Thymus (tissue), 11 donors: ENCODE measurements around the gene NOS1AP. TPM values are rescaled to one million over a fixed set of nuclear protein-coding genes. Genes with fewer than 3 reads are reported as not detected.

ENCODE experiments used
- DNase-seq, 9 donors: peaks; one replicate each; pipeline ENCODE4 v3.0.0-alpha.2; 2013; ENCODE audit warnings: low spot score in 9 of 9, low read depth in 6 of 9, missing footprints in 1 of 9
- H3K27ac ChIP-seq, 2 donors: one replicate each; pipeline ENCODE4 v1.5.1; 2013; ENCODE audit warnings: control low read depth in 1 of 2, low read depth in 1 of 2, low read length in 1 of 2, mild to moderate bottlenecking in 1 of 2, moderate library complexity in 1 of 2
- H3K27me3 ChIP-seq, 2 donors: one replicate each; pipeline ENCODE4 v1.5.1; 2013; ENCODE audit warnings: low read length in 1 of 2; ENCODE audit not compliant: control insufficient read depth in 2 of 2, insufficient read depth in 1 of 2
- H3K36me3 ChIP-seq, 2 donors: one replicate each; pipeline ENCODE4 v1.5.1; 2013; ENCODE audit warnings: low read length in 1 of 2, mild to moderate bottlenecking in 1 of 2, moderate library complexity in 1 of 2; ENCODE audit not compliant: control insufficient read depth in 2 of 2, insufficient read depth in 2 of 2
- H3K4me1 ChIP-seq, 2 donors: one replicate each; pipeline ENCODE4 v1.5.1; 2013; ENCODE audit warnings: low read length in 2 of 2; ENCODE audit not compliant: control insufficient read depth in 2 of 2, insufficient read depth in 2 of 2
- H3K4me3 ChIP-seq, 2 donors: one replicate each; pipeline ENCODE4 v1.5.1; 2013; ENCODE audit warnings: low read length in 2 of 2, control low read depth in 1 of 2, mild to moderate bottlenecking in 1 of 2
- H3K9me3 ChIP-seq, 2 donors: one replicate each; pipeline ENCODE4 v1.5.1; 2013; ENCODE audit warnings: low read length in 1 of 2, mild to moderate bottlenecking in 1 of 2; ENCODE audit not compliant: control insufficient read depth in 2 of 2, insufficient read depth in 1 of 2
- WGBS: extraction: QIAGEN DNeasy Blood & Tissue Kit; methylation state at CpG from one replicate; pipeline ENCODE4 v1.1.7; 2013; 5-methylcytosine and 5-hydroxymethylcytosine counted together
- polyA plus RNA-seq: library from polyadenylated mRNA; stranded (reverse); fragments of 200-250 nt; gene quantifications from one replicate; pipeline ENCODE4 v1.2.3, GENCODE V29; 2013
- total RNA-seq: library from RNA; stranded (reverse); fragments of 120-200 nt; gene quantifications from one replicate; pipeline ENCODE4 v1.2.4, GENCODE V29; 2013
- donor health status: healthy.

The NOS1AP gene
- total and polyA plus RNA-seq, 2 donors, result 0.05 to 0.30 TPM

DNA sequence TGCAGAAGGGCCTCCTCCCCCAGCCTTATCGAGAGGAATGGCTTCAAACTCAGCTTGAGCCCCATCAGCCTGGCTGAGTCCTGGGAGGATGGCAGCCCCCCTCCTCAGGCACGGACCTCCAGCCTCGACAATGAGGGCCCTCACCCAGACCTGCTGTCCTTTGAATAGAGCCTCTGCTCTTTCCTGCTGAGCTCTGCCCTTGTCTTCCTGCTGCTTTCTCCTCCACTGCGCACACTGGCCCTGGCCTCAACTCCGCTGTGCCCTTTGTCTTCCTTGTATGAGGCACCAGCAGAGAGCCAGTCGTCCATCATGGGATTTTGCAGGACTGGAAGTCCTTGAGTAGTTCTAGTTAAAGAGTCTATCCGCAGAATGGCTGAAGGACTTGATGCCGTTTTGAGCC, 314.0 kb downstream of the NOS1AP start:
- 95% methylated on average over 8 of the region's 8 CpGs for WGBS
- no peak overlapping the region for H3K27ac ChIP-seq
- no peaks in the 10 kb centered on the region for H3K36me3 ChIP-seq
- no peak overlapping the region for H3K4me3 ChIP-seq
- no peak for DNase-seq
- H3K27me3 ChIP-seq, result no peaks in the 10 kb centered on the region
- H3K9me3 ChIP-seq, result no peaks in the 10 kb centered on the region
- H3K4me1 ChIP-seq, result no peaks in the 10 kb centered on the region

DNA sequence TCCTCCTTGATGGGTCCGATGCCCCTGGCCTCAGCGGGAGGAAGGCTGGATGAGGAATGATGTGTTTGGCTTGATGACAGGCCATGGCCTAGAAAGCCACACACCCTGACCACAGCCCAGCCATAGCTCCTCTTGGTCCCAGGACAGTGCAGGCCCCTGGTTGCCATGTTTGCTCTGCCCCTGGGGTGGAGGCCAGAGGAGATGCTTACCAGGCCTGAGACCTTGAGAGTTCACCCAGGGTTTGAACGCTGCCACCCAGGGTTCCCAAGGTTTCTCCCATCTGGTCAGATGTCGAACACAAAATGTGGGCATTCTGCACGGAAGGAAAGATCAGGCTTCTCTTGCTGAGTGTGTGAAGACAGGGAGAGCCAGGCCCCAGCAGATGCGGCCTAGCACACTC, 314.6 kb downstream of the NOS1AP start:
- no peak overlapping the region for H3K27ac ChIP-seq
- H3K4me1 ChIP-seq, result peaks cover 0 to 5% of the 10 kb centered on the region in 2 donors
- no peak for DNase-seq
- WGBS, result 97% methylated on average over 6 of the region's 6 CpGs
- H3K36me3 ChIP-seq, result no peaks in the 10 kb centered on the region
- H3K9me3 ChIP-seq, result no peaks in the 10 kb centered on the region
- no peaks in the 10 kb centered on the region for H3K27me3 ChIP-seq
- H3K4me3 ChIP-seq, result no peak overlapping the region

- Histone ChIP-seq H3K36me3 (no peaks in the 10 kb centered on the region), H3K27me3 (no peaks in the 10 kb centered on the region), H3K27ac (no peak overlapping the region), H3K4me3 (no peak overlapping the region), H3K9me3 (no peaks in the 10 kb centered on the region), H3K4me1 (peaks cover 3 to 10% of the 10 kb centered on the region in 2 donors)
- WGBS, result 98% methylated on average over 10 of the region's 10 CpGs
- DNase-seq, result no peak
Measured at GRCh38 chr1:162384601-162385279, 315.2 kb downstream of the NOS1AP start.

- Histone ChIP-seq H3K4me1 (peaks cover 7 to 11% of the 10 kb centered on the region in 2 donors), H3K27ac (no peak overlapping the region), H3K27me3 (no peaks in the 10 kb centered on the region), H3K9me3 (no peaks in the 10 kb centered on the region), H3K4me3 (no peak overlapping the region), H3K36me3 (no peaks in the 10 kb centered on the region)
- whole genome bisulfite sequencing, result 27% methylated on average over 3 of the region's 3 CpGs
- DNase-seq, result no peak
Measured at GRCh38 chr1:162385280-162385623, 315.8 kb downstream of the NOS1AP start.

GRCh38 chr1:162385702-162386101, 316.2 kb downstream of the NOS1AP start:
- H3K9me3 ChIP-seq, result no peaks in the 10 kb centered on the region
- no peak overlapping the region for H3K4me3 ChIP-seq
- no peaks in the 10 kb centered on the region for H3K36me3 ChIP-seq
- H3K27ac ChIP-seq, result no peak overlapping the region
- H3K27me3 ChIP-seq, result no peaks in the 10 kb centered on the region
- H3K4me1 ChIP-seq, result peaks cover 7 to 11% of the 10 kb centered on the region in 2 donors
- DNase-seq, result no peak
- 98% methylated on average over 3 of the region's 3 CpGs for WGBS

- Histone ChIP-seq H3K36me3 (no peaks in the 10 kb centered on the region), H3K27ac (no peak overlapping the region), H3K9me3 (no peaks in the 10 kb centered on the region), H3K4me1 (peaks cover 7 to 11% of the 10 kb centered on the region in 2 donors), H3K4me3 (no peak overlapping the region), H3K27me3 (no peaks in the 10 kb centered on the region)
- WGBS, result 84% methylated on average over 8 of the region's 8 CpGs
- DNase-seq, result no peak
Measured at GRCh38 chr1:162386292-162387225, 317.1 kb downstream of the NOS1AP start.

- Histone ChIP-seq H3K27ac (no peak overlapping the region), H3K4me3 (no peak overlapping the region), H3K9me3 (no peaks in the 10 kb centered on the region), H3K27me3 (no peaks in the 10 kb centered on the region), H3K4me1 (peaks cover 7 to 11% of the 10 kb centered on the region in 2 donors), H3K36me3 (no peaks in the 10 kb centered on the region)
- no peak for DNase-seq
- 93% methylated on average over 20 of the region's 20 CpGs for WGBS
Measured at GRCh38 chr1:162387226-162388082, 318.0 kb downstream of the NOS1AP start.

DNA sequence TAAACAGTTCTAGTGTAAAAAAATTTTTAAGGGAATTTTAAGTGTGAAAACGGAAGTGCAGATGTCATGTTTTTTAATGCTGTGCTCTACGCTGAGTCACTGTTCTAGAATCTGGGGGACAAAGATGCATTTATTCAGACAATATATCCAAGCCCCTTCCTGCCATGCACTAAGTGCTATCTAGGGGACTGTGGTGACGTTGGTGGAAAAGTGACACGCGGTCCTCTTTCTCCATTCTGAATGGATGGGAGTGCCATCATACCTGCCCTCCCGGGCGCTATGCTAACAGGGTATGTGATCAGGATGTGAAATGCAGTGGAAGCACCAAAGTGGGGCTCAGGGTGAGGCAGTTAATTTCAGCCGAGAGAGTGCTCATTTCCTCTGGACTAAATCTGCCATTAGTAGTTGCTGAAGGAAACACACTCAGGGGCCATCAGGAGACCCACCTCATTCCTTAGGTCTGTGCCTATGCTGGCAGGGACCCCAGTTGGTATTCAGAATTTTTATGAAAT, 318.6 kb downstream of the NOS1AP start:
- H3K27me3 ChIP-seq, result no peaks in the 10 kb centered on the region
- H3K4me1 ChIP-seq, result peaks cover 7 to 11% of the 10 kb centered on the region in 2 donors
- DNase-seq, result no peak
- no peak overlapping the region for H3K4me3 ChIP-seq
- no peaks in the 10 kb centered on the region for H3K9me3 ChIP-seq
- H3K36me3 ChIP-seq, result no peaks in the 10 kb centered on the region
- no peak overlapping the region for H3K27ac ChIP-seq
- 87% methylated on average over 8 of the region's 8 CpGs for WGBS
